HG03045 (cell line): Measurements from ENCODE around the gene DNAJC3.
"Not testable (repeated sequence)": the region's sequence is repeated elsewhere in the genome, so short reads cannot be mapped to it uniquely, and the experiment has no call there.

Experiments
- ATAC-seq: cut with Tn5 transposase; IDR thresholded peaks from one replicate; pipeline ENCODE4 v1.9.1; 2021; ENCODE audit warnings: mild to moderate bottlenecking, moderate library complexity; ENCODE audit not compliant: unreplicated experiment

The DNAJC3 gene

DNA sequence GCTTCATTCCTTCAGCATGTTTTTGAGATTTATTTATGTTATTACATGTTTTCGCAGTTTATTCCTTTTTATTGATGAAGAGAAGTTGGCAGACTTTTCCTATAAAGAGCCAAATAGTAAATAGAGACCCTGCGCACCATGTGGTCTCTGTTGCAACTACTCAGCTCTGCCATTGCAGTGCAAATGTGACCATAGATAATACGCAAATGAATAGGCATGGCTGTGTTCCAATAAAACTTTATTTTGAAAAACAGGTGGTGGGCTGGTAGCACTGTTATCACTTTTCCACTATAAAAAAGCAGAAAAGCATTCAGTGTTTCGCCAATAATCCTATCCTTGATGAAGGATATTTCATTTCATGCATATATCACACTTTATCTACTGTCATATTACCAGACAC, 95.0 kb downstream of the DNAJC3 start:
- no peak for ATAC-seq

DNA sequence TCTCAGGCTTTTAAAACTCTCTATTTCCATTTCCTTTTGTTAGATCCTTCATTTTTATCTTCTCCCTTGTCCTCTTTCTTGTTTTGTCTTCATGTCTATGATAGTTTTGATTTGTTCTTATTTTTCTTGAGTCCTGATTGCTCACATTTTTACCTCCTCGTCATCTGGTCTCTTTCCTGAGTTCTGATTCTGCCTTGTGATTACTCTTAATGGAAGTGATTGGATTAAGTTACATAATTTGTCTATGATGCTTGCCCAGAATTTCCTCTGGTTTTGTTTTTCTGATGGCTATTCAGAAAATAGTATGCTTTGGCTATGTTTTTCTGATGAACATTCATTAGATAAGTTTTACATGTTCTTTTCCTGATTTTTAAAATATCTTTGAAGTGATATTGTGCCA, 102.6 kb downstream of the DNAJC3 start:
- ATAC-seq = no peak

DNA sequence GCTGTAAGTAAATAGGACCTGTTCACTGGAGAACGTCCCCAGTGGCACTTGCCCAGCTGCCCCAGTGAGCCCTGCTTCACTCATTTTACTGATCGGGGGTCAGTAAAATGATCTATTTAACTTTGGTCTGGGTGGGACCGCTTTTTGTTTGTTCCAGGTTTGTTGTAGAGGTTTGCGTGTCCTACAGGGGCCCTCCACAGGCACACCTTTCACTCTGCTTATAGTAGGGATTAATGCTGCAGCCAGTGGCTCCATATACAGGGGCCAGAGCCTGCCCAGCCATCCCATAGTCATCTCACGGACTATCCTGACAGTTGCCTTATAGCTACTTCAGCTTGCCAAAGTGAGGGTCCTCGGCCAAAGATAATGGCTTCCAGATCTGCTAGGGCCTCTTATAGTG, 104.1 kb downstream of the DNAJC3 start:
- no peak for ATAC-seq

DNA sequence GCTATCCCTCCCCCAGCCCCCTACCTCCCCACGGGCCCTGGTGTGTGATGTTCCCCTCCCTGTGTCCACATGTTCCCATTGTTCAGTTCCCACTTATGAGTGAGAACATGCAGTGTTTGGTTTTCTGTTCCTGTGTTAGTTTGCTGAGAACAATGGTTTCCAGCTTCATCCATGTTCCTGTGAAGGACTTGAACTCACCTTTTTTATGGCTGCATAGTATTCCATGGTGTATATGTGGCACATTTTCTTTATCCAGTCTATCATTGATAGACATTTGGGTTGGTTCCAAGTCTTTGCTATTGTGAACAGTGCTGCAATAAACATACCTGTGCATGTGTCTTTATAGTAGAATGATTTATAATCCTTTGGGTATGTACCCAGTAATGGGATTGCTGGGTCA, 105.0 kb downstream of the DNAJC3 start:
- ATAC-seq = not testable (repeated sequence)

DNA sequence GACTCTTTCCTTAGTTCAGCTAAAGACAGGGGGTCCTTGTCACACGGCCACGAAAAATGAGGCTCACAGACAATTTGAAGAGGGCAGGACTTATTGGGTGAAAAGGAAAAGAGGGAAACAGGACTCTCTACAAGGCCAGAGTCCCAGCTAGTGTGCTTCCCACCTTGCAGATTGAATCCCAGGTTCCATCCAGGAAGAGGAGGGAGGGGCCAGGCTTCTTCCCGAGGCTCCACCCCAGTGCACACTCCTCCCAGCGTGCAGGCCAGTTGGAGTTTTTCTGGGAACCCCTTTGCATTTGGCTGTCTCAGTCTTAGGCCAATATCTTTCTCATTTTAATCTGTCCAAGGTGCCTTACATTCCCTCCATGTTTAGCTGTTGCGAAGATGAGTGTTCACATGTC, 106.8 kb downstream of the DNAJC3 start:
- ATAC-seq = no peak

DNA sequence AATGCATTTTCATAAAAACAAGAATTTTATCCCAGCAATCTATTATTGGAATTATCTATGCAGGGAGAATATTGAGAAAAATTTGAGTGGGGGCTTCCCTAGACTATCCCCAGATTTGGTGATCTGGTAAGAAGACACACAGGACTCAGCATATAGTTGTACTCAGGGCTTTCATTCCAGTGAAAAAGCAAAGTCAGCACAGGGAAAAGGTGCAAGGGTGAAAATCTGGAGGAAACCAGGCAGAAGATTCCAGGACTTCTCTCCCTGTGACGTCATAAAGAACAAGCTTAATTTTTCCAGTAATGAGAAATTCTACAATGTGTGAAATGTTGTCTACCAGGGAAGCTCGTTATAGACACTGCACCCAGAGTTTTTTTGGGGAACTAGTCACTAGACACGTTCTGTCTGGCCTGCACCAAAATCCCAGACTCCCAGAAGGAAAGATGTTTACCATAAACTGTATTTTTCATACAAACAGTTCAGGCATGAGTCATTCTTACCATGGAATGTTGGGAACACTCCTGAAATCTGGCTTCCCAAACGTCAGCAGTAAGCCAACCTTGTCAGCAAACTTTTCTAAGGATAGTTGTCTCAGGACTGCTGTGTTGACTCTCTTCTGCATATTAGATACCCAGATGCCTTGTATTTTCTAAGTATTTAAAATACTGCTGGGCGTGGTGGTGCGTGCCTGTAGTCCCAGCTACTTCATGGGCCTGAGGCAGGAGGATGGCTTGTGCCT, 107.4 kb downstream of the DNAJC3 start:
- no peak for ATAC-seq

DNA sequence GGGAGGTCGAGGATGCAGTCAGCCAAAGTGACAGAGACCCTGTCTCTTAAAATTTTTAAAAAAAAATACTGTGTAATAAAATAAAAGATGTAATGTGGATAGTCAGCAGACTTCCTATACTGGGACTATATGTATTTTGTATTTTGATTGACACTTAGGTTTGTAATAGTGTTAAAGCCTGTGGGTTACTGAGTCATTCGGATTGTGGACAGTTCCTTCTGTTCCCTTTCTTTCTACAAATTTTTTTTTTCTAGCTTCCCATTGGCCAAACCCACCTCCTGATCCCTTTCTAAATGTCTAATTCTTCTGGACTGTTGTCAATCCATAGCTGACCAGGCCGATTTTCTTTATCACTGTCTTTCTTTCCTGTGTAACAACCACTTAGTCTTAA, 108.0 kb downstream of the DNAJC3 start:
- no peak for ATAC-seq

DNA sequence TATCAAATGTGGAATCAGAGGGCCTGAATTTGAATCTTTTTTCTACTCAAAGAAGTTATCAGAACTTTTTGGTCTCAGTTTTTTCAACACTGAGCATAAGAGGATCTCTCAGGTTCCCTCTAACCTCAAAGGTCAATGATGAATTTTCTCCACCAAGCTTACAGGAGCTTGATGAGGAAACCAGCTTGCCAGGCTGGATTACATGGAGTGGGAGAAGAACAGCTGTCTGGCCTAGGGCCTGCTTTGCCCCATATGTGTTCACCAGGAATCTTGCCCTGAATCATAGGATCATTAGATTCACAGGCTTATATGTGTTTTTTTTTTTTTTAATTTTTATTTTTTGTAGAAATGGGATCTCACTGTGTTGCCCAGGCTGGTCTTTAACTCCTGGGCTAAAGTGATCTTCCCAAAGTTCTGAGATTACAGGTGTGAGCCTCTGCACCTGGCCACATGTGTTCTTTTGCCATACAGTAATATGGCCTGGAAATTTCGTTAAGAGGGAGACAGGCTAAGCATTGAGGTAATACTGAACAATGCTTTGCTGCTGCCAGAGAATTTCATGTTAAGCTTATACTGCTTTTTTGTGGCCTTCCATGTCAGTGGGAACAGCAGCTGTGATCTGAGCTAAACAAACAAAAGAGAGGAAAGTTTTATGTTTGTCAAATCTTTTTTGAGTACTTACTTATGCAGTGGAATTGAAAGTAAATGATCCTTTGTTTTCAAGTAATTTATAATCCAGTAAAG, 110.6 kb downstream of the DNAJC3 start:
- no peak for ATAC-seq

DNA sequence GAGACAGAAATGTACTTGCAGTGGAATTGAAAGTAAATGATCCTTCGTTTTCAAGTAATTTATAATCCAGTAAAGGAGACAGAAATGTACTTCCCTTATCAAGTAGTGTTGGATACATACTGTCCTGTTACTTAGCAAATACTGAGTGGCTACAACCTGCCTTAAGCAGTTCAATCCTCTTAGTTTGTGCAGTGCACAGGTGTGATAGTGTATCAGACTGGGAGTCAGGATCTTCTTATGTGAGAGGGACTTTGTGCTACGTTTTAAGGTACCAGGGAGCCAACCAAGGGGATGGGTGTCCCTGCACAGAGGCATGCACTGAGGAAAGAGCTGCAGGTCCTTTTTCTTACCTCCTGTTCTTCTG, 111.1 kb downstream of the DNAJC3 start:
- ATAC-seq = no peak

DNA sequence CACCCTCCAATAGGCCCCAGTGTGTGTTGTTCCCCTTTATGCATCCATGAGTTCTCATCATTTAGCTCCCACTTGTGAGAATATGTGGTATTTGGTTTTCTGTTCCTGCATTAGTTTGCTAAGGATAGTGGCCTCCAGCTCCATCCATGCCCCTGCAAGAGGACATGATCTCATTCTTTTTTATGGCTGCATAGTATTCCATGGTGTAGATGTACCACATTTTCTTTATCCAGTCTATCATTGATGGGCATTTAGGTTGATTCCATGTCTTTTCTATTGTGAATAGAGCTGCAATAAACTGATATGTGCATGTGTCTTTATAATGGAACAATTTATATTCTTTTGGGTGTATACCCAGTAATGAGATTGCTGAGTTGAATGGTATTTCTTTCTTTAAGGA, 112.4 kb downstream of the DNAJC3 start:
- ATAC-seq = not testable (repeated sequence)

DNA sequence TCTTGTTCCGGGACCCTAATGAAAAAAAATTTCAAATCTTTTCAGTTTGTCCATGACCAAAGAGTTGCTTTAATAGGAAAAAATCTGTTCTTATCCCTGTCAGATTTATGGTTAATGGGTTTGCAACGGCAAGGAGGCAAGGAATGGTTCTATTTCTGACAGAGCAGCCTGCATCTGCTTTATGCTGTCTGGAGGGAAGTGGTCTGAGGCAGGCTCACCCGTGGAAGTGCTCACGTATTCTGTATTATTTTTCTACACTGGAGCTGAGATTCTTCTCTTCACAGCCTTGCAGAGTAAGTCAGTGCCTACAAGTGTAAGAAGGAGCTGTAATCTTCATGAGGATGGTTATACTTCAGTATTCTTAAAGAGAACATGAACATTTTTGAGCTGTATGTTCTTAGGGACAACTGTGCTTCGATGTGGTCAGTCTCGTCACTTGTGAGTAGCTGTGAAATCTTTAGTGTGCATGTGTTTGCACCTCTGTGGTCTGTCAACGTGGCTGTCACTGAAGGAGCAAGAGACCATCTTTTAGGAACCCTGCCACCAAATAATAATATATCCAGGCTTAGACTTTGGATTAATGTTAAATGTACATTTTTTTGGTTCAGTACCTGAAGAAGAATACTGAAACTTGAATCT, 114.3 kb downstream of the DNAJC3 start:
- no peak for ATAC-seq

DNA sequence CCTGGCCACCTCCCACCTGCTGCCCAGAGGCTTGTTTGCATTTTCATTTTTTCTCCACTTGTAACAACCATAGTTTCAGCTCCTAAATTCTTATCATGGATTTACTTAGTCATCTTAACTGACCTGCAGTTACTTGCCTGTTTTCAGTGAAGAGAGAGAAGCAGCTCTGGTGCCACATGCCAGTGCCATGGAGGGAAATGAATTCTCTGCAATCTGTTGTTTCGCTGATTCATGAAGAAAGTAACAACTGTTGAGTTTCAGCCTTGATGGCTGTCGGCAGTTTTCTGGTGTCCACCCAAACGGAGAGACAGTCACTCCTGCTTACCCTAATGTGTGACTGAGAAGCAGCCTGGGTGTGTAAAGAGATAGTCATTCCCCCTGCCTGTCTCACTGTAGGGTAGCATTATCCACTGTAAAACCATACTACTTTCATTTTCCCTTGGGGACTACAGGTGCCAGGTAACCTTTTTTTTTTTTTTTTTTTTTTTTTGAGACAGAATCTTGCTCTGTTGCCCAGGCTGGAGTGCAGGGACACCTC, 116.1 kb downstream of the DNAJC3 start:
- ATAC-seq = no peak

DNA sequence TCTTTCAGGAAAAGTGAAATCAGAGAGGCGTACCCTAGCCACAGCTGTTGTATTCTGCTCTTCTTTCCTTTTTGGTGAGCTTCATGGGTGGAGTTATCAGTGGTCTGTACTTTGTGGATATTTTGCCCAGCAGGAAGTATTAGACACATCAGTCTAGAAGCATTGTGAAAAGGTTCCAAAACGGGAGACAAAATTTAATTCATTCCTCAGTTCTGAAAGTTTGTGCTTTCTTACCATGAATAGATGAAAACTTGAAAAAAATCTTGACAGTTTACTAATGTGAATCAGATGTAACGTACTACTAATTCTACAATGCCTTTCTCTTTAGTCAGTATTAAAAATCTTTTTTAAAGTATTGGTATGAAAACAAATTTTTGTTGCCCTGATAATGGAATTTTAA, 116.8 kb downstream of the DNAJC3 start:
- no peak for ATAC-seq

DNA sequence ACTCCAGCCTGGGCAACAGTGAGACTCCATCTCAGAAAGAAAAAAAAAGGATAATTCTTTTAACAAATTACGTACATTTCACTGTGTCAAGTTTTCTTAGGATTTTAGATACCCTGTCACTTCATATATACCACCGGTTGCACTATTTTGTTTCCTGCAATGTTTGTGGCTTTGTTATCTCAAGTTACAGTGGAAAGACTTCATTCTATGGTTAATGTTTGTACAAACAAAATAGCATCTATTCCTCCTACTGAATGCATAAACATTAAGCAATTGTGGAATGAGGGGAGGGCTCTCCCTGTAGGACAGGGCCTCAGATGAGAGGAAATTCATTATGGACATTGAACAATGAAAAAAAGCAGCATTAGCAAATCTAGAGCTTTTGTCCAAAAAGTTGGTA, 120.1 kb downstream of the DNAJC3 start:
- no peak for ATAC-seq

DNA sequence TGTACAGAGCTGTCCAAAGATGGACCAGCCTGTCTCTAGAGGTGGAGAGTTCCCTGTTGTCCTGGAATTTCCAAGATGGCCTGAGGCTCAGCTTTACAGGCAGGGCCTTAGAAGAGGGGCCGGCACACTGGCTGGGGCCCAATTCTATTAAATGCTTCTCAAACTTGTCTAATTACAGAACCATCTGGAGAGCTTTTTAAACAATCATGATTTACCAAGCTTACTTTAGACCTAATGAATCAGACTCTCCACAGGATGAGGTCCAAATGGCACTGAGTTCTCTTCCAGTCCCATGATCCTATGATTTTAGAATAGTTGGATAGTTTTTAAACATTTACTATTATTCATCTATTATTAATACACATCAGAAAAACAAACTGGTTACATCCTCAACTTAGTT, 123.5 kb downstream of the DNAJC3 start:
- ATAC-seq = no peak

DNA sequence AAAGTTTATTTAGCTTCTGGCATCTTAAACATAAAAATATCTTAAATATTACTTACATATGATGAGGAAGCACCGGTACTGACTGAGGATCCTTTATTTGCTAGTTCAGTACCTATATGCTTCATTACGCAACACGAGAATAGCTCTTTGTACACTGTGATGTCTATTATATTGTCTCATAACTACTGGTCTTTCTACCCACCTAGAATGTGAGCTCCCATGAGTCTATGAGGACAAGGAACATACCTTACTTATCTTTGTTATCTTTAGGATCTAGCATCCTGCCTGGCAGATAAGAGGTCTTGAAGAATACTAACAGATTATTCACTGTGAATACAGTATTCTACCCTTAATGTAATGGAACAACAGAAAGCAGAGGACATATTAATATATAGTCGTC, 124.9 kb downstream of the DNAJC3 start:
- no peak for ATAC-seq

DNA sequence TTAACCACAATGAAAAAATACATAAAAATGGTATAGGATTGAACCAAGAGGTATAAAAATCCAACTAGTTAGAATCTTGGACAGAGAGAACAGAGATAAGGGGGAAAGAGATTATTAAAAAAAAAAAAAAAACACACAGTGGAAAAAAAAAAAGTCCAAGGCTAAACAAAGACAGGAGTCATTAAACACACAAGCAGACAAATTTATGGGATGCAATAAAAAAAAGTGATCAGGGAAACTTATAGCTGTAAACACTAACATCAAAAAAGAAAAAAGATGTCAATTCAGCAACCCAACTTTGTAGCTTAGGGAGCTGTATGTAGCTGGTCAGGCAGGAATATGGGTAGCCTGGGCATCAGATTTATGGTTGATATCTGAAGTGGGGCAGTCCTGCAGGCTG, 129.0 kb downstream of the DNAJC3 start:
- ATAC-seq = no peak

DNA sequence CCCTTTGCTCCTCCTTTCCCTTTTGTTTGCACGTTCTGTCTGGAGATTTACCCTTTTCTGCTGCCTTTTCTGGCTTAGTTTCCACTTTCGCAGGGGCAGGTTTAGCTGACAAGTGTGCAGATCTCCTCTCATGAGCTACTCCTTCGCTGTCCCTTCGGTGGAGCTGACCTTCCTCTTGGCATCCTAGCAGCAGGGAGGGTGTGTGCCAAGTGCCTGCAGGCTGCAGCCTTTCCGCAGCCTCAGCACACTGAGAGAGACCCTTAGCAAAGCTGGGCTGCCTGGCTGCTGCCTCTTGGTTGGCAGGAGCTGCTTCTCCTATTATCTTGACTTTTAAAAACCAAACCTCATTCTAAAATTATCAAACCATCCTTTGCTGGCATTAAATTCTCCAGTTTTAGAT, 132.5 kb downstream of the DNAJC3 start:
- ATAC-seq = no peak

DNA sequence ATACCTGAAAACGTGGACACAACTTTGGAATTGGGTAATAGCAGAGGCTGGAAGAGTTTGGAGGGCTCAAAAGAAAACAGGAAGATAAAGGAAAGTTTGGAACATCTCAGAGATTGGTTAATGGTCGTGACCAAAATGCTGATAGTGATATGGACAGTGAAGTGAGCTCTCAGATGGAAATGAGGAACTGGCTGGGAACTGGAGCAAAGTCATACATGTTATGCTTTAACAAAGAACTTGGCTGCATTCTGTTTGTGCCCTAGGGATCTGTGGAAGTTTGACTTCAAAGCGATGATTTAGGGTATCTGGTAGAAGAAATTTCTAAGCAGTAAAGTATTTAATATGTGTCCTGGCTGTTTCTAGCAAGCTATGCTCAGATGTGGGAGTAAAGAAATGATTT, 136.2 kb downstream of the DNAJC3 start:
- ATAC-seq = no peak

DNA sequence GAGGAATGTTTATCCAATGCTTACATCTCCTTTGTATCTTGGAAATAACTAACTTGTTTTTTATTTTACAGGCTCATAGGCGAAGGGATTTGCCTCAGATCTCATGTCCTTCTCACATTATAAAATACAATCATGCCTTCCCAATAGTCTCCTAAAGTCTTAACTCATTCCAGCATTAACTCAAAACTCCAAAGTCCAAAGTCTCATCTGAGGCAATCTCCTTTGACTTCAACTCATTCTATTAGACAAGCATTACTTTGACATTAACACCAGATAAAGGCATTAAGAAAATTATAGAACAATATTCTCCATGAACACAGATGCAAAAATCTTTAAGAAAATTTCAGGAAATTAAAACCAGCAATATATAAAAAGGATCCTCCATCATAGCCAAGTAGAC, 137.6 kb downstream of the DNAJC3 start:
- no peak for ATAC-seq

DNA sequence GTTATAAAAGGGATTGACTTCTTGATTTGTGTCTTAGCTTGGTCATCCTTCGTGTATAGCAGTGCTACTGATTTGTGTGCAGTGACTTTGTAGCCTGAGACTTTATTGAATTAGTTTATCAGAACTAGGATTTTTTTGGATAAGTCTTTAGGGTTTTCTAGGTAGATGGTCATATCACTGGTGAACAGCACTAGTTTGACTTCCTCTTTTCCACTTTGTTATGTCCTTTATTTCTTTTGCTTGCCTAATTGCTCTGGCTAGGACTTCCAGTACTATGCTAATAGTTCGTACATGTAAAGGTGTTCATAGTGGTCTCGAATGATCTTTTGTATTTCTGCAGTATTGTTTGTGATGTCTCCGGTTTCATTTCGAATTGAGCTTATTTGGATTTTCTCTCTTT, 145.4 kb downstream of the DNAJC3 start:
- no peak for ATAC-seq

DNA sequence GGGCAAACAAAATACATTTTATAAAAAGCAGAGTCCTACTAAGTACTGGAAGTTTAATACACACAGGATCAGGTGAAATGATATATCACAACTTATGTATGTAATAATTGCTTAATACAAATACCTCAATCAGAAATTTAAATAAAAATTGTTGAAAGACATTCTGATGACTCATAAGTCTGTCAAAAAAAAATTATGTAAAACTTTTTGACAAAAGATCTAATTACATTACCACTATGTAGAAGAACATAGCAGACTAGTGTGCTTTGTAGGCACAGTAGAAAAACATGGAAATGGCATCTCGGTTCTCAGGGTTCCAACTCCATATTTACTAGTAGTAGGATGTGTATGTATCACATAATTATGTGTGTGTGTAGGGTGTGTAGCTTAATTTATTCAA, 156.2 kb downstream of the DNAJC3 start:
- ATAC-seq = no peak
